Amniotic epithelial cell (primary cell): ENCODE results near the gene ESD.

Source experiments
- DNase-seq: peaks from one replicate; pipeline ENCODE4 v3.0.0-alpha.2; 2010; ENCODE audit warnings: low read depth

ESD gene

DNA sequence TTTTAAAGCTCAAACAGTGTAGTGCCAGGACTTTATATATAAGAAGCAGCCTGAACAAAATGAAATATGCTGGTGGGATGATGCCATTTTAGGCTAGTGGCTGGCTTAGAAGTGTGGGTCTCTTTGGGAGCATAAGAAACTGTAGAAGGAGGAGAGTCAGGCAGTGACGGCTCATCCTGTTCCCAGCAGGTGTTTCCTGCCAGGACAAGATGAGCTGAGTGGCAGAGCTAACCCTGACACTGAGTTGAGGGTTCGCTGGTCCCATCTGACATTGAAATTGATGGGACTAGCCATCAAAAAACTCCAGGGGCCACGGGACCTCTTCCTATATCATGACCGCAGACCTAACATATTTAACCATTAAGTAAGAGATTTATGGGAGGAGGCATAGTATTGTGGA, 51.3 kb downstream of the ESD start:
- no peak for DNase-seq

GRCh38 chr13:46745062-46745461, 51.9 kb downstream of the ESD start:
- no peak for DNase-seq

- DNase-seq, result peak; percentile 60
Observed at GRCh38 chr13:46743191-46743590, 53.8 kb downstream of the ESD start.

- no peak for DNase-seq
Observed at GRCh38 chr13:46739447-46740098, 57.4 kb downstream of the ESD start.

DNA sequence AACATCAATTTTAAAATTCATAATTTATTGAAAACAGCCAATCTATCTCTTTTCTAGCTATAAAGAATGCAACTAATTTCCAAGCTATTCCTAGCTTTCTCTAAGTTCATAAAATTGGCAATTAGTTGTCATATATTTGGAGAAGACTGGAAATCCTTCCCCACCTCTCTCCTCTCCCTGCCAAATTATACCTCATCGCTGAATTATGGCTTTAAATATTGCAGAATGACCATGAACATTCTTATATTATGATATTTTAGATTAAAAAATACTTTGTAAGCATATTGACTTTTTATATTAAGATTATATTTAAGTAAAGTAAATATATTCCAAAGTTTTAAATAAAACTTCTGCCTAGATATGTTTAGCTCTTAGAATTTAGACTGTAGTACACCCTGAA, 58.2 kb downstream of the ESD start:
- DNase-seq, result no peak

- DNase-seq, result no peak
Observed at GRCh38 chr13:46738055-46738454, 58.9 kb downstream of the ESD start.

DNA sequence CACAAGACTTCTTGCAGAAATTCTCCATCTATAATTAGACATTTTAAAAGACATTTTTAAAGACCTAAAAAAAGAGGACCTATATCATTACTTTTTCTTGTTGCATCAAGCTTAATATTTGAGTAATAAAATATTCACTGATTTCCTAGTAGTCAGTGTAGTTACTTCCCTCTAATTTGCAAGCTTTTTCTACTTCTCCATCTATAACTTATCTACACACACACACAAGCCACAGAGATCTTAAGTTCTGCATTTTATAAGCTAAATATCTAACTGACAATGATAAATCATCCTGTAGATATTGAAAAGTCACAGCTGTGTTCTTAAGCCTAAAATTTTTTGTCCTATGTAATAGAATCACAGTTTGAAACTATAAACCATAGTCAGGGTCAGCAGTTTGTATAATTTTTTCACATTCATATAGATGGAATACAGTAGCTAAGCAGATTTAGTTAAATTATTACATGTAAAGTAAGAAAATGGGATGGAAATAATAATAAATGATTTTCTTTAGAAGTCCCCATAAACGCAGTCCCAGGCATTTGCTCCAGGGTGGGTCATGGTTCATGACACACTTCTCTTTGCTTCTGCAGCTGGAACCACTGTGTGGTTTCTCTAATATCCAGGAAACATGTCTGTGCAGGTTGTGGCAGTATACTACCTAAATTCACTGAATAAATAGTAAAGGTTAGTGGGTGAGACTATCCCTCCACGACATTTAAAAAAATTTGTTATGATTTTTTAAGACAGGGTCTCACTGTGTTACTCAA, 60.2 kb downstream of the ESD start:
- DNase-seq, result no peak

GRCh38 chr13:46735425-46735824, 61.5 kb downstream of the ESD start:
- DNase-seq, result no peak

GRCh38 chr13:46731535-46731934, 65.4 kb downstream of the ESD start:
- DNase-seq, result no peak

- peak; percentile 9 for DNase-seq
Observed at GRCh38 chr13:46728777-46729176, 68.2 kb downstream of the ESD start.

GRCh38 chr13:46726347-46726746, 70.6 kb downstream of the ESD start:
- DNase-seq, result no peak
